ENCODE data around the gene AGPAT4. TPM values are rescaled to one million over a fixed set of nuclear protein-coding genes. Genes with fewer than 3 reads are reported as not detected.

The AGPAT4 gene
- polyA plus RNA-seq, 2 of the 4 experiments (the other 2 are of a cell fraction), result 2.1 to 3.7 TPM

DNA sequence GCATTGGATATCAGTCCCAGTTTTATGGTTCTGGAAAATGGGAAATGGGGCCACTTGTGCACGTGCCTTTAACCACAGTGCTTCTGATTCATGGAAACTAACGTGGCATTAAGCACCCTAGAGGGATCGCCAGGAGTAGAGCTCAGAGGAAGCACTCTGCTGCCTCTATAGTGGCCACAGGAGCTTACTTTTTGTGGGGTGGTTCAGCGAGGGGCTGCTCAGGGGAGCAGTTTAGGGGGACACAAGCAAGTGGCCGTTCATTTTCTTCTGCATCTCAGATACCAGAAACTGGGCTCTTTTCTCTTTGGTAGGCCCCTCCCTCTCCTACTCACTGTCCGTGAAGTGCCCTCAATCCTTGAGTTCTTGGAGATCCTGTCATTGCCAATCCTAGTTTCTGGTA lies 28.5 kb downstream of the AGPAT4 start:
- DNase-seq (ENCODE audit: low read depth in 1 of 2, low spot score in 1 of 2) (no peak), ATAC-seq (no peak), FAIRE-seq (no peak)
- Histone ChIP-seq H3K9me3 (no peaks in the 10 kb centered on the region), H3K4me2 (no peak overlapping the region), H3K4me3 (no peak overlapping the region), H3K27ac (no peak overlapping the region), H3K4me1 (no peaks in the 10 kb centered on the region)
- 70% methylated on average over 6 of the region's 6 CpGs for WGBS (ENCODE audit: missing lambda C conversion rate)
- TF ChIP-seq, protein P1, sequence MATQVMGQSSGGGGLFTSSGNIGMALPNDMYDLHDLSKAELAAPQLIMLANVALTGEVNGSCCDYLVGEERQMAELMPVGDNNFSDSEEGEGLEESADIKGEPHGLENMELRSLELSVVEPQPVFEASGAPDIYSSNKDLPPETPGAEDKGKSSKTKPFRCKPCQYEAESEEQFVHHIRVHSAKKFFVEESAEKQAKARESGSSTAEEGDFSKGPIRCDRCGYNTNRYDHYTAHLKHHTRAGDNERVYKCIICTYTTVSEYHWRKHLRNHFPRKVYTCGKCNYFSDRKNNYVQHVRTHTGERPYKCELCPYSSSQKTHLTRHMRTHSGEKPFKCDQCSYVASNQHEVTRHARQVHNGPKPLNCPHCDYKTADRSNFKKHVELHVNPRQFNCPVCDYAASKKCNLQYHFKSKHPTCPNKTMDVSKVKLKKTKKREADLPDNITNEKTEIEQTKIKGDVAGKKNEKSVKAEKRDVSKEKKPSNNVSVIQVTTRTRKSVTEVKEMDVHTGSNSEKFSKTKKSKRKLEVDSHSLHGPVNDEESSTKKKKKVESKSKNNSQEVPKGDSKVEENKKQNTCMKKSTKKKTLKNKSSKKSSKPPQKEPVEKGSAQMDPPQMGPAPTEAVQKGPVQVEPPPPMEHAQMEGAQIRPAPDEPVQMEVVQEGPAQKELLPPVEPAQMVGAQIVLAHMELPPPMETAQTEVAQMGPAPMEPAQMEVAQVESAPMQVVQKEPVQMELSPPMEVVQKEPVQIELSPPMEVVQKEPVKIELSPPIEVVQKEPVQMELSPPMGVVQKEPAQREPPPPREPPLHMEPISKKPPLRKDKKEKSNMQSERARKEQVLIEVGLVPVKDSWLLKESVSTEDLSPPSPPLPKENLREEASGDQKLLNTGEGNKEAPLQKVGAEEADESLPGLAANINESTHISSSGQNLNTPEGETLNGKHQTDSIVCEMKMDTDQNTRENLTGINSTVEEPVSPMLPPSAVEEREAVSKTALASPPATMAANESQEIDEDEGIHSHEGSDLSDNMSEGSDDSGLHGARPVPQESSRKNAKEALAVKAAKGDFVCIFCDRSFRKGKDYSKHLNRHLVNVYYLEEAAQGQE (IDR thresholded peaks at IDR 0.05), result no peak
- CTCF ChIA-PET, result no interaction called here
- POLR2A ChIA-PET, result no interaction called here

DNA sequence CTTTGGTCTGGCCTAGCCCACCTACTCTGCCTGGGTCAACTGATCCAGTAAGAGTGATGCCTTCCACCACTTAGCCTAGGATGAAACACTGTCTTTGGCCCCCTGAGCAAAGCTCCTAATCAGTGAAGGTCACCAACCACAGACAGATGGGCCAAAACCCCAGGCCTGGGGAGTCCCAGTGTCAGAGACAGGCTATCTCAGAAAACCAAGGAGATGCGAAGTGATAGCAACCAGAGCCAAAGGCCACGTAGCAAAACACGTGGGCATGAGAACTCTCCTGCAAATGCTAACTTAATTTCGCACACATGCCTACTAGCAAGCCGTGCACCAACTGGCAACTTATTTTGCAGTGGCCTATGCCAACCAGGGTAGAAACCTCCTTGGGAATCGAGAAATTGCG lies 29.1 kb downstream of the AGPAT4 start:
- ChIA-PET POLR2A (no interaction called here), CTCF (no interaction called here)
- Histone ChIP-seq H3K4me3 (no peak overlapping the region), H3K4me2 (no peak overlapping the region), H3K9me3 (no peaks in the 10 kb centered on the region), H3K27ac (no peak overlapping the region), H3K4me1 (no peaks in the 10 kb centered on the region)
- DNase-seq (ENCODE audit: low read depth in 1 of 2, low spot score in 1 of 2), result no peak
- ATAC-seq, result no peak
- WGBS (ENCODE audit: missing lambda C conversion rate), result 94% methylated on average over 7 of the region's 7 CpGs
- TF ChIP-seq, protein P2, sequence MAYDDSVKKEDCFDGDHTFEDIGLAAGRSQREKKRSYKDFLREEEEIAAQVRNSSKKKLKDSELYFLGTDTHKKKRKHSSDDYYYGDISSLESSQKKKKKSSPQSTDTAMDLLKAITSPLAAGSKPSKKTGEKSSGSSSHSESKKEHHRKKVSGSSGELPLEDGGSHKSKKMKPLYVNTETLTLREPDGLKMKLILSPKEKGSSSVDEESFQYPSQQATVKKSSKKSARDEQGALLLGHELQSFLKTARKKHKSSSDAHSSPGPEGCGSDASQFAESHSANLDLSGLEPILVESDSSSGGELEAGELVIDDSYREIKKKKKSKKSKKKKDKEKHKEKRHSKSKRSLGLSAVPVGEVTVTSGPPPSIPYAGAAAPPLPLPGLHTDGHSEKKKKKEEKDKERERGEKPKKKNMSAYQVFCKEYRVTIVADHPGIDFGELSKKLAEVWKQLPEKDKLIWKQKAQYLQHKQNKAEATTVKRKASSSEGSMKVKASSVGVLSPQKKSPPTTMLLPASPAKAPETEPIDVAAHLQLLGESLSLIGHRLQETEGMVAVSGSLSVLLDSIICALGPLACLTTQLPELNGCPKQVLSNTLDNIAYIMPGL (CRISPR knock-in tag; IDR thresholded peaks at IDR 0.05; ENCODE audit: borderline replicate concordance), result no peak
- TF ChIP-seq HOXA7 (CRISPR knock-in tag; IDR thresholded peaks at IDR 0.05), result no peak
- FAIRE-seq, result no peak

DNA sequence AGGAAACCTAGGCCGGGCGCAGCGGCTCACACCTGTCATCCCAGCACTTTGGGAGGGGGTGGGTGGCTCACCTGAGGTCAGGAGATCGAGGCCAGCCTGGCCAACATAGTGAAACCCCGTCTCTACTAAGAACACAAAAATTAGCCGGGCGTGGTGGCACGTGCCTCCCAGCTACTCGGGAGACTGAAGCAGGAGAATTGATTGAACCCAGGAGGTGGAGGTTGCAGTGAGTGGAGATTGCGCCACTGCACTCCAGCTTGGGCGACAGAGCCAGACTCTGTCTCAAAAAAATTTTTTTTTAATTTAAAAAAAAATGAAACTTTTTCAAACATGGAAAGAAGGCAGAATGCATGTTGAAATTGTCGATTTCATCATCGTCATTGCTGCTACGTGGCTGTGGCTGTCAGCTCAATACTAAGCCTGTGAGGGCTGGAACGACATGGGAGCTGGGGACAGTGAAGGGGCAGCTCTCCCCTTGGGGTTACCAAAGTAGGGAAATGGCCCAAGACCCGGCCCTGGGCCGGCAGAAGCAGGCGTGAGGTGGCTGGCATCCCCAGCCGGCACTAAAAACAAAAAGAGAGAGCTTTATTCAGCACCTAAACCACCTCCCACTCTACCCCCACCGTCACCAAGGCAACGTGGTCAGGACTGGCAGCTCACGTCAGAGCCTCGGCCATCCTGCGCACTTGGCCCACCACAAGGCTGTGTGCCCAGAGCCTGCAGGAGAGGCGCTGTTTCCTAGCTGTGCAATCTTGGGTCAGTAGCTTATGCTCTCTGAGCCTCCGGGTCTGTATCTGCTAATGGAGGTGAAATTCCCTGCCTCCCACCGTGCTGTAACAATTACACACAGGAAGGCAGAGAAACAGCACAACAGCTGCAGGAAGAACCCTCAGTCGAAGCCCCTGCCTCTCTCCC lies 30.8 kb downstream of the AGPAT4 start:
- ATAC-seq (no peak), DNase-seq (ENCODE audit: low read depth in 1 of 2, low spot score in 1 of 2) (no peak), FAIRE-seq (no peak)
- no peak overlapping the region for H3K27ac ChIP-seq
- no peaks in the 10 kb centered on the region for H3K9me3 ChIP-seq
- H3K4me1 ChIP-seq, result no peaks in the 10 kb centered on the region
- 85% methylated on average over 27 of the region's 28 CpGs for WGBS (ENCODE audit: missing lambda C conversion rate)
- no peak for TF ChIP-seq ZC3H11A (IDR thresholded peaks at IDR 0.05)
- no peak for TF ChIP-seq ZFP36 (IDR thresholded peaks at IDR 0.05; ENCODE audit: borderline replicate concordance, partially characterized antibody)
- TF ChIP-seq, protein P3, sequence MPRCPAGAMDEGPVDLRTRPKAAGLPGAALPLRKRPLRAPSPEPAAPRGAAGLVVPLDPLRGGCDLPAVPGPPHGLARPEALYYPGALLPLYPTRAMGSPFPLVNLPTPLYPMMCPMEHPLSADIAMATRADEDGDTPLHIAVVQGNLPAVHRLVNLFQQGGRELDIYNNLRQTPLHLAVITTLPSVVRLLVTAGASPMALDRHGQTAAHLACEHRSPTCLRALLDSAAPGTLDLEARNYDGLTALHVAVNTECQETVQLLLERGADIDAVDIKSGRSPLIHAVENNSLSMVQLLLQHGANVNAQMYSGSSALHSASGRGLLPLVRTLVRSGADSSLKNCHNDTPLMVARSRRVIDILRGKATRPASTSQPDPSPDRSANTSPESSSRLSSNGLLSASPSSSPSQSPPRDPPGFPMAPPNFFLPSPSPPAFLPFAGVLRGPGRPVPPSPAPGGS (IDR thresholded peaks at IDR 0.05), result no peak
- TF ChIP-seq EP300 (IDR thresholded peaks at IDR 0.05), result no peak
- TF ChIP-seq, protein P4, sequence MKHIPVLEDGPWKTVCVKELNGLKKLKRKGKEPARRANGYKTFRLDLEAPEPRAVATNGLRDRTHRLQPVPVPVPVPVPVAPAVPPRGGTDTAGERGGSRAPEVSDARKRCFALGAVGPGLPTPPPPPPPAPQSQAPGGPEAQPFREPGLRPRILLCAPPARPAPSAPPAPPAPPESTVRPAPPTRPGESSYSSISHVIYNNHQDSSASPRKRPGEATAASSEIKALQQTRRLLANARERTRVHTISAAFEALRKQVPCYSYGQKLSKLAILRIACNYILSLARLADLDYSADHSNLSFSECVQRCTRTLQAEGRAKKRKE (CRISPR knock-in tag; IDR thresholded peaks at IDR 0.05; ENCODE audit: low read depth), result no peak
- TF ChIP-seq, protein P1 (IDR thresholded peaks at IDR 0.05), result no peak
- no peak for TF ChIP-seq BHLHE40 (IDR thresholded peaks at IDR 0.05; ENCODE audit: low read depth, low read length)
- ChIA-PET POLR2A (no interaction called here), CTCF (interaction anchor here (0.9 kb wide), 1 partner anchor 24 kb away, joined by 3 read pairs; no protein-coding TSS in a partner anchor)
- no peak overlapping the region for H3K4me3 ChIP-seq
- no peak overlapping the region for H3K4me2 ChIP-seq

Data from A549 (cell line).